ENCODE results near the gene TBCCD1. TPM values are rescaled to one million over a fixed set of nuclear protein-coding genes. Genes with fewer than 3 reads are reported as not detected.

TBCCD1 gene
- total and polyA plus RNA-seq, 2 of the 8 experiments (the other 6 are each of a cell fraction or from before 2014, with no cell fraction given), result 11.3 to 13.9 TPM

GRCh38 chr3:186540835-186541226 is 26.3 kb downstream of the TBCCD1 start:
- Histone ChIP-seq H3K9me3 (ENCODE audit: insufficient read depth in 2 of 2, low read depth in 1 of 2, low read length in 1 of 2) (no peaks in the 10 kb centered on the region), H2BK5ac (ENCODE audit: low read depth, low read length) (no peak overlapping the region), H2AK5ac (ENCODE audit: low read depth, low read length) (no peak overlapping the region), H3K4me3 (ENCODE audit: extremely low read depth in 1 of 4, insufficient read depth in 2 of 4, low read depth in 3 of 4, low read length in 4 of 4) (no peak overlapping the region), H3K27me3 (replicated peaks in 1 of 4; ENCODE audit: control insufficient read depth in 3 of 4, extremely low read depth in 1 of 4, insufficient read depth in 3 of 4, low read length in 3 of 4) (no peaks in the 10 kb centered on the region), H2BK15ac (ENCODE audit: low read length) (no peak overlapping the region), H2BK20ac (ENCODE audit: low read length) (no peak overlapping the region), H2BK12ac (ENCODE audit: low read depth, low read length) (no peak overlapping the region), H2BK120ac (replicated peaks; ENCODE audit: low read depth, low read length) (no peak overlapping the region), H3K4me2 (ENCODE audit: insufficient read depth in 1 of 2, low read depth in 2 of 2, low read length in 2 of 2) (no peak overlapping the region), H3K36me3 (ENCODE audit: control insufficient read depth in 2 of 4, insufficient read depth in 4 of 4, low read length in 3 of 4) (no peaks in the 10 kb centered on the region), H3K27ac (ENCODE audit: low read depth, low read length) (no peak overlapping the region), H3K9ac (replicated peaks in 1 of 4; ENCODE audit: extremely low read depth in 1 of 4, low read depth in 3 of 4, low read length in 3 of 4) (no peak overlapping the region), H3K4ac (replicated peaks; ENCODE audit: insufficient read length, low read depth, low read length) (no peak overlapping the region), H3K23ac (ENCODE audit: insufficient read length) (no peak overlapping the region), H3K79me2 (ENCODE audit: control insufficient read depth in 1 of 2, insufficient read depth in 2 of 2, low read length in 2 of 2) (no peaks in the 10 kb centered on the region), H2AFZ (ENCODE audit: low read length) (no peak overlapping the region), H3K56ac (replicated peaks; ENCODE audit: insufficient read length, low read depth, low read length) (no peak overlapping the region), H3K14ac (ENCODE audit: insufficient read length) (no peak overlapping the region), H3K23me2 (ENCODE audit: low read depth, low read length) (no peaks in the 10 kb centered on the region), H4K5ac (ENCODE audit: insufficient read length, low read depth, low read length) (no peak overlapping the region), H3K18ac (ENCODE audit: extremely low read depth, low read length) (no peak overlapping the region), H4K8ac (ENCODE audit: extremely low read depth, insufficient read depth, low read length) (no peak overlapping the region), H4K20me1 (replicated peaks in 1 of 2; ENCODE audit: control insufficient read depth in 1 of 2, insufficient read depth in 2 of 2, low read length in 2 of 2) (no peaks in the 10 kb centered on the region), H4K91ac (replicated peaks; ENCODE audit: insufficient read length, low read length) (no peak overlapping the region), H3K79me1 (ENCODE audit: low read depth, low read length) (no peaks in the 10 kb centered on the region), H3K4me1 (replicated peaks in 1 of 4; ENCODE audit: control insufficient read depth in 3 of 4, insufficient read depth in 4 of 4, low read length in 3 of 4) (no peaks in the 10 kb centered on the region)
- POLR2A ChIA-PET (ENCODE audit: partially characterized antibody), result interaction anchor here (0.5 to 1.4 kb wide), 4 partner anchors 22 to 243 kb away, joined by 3 to 7 read pairs (median 4); partner anchors contain the start of genes EIF4A2 and TBCCD1
- DNase-seq (ENCODE audit: low read depth in 1 of 2, low spot score in 2 of 2) (no peak), FAIRE-seq (no peak)
- CTCF ChIA-PET (ENCODE audit: partially characterized antibody), result interaction anchor here (0.6 to 11.7 kb wide), 55 partner anchors 8 to 562 kb away, joined by 3 to 146 read pairs (median 5); no protein-coding TSS in a partner anchor
- 51% methylated on average over 2 of the region's 2 CpGs; no CpG with 5 or more reads in 1 of the 2 experiments for WGBS, 2 experiments (ENCODE audit: extremely low coverage in 1 of 2, insufficient coverage in 1 of 2, insufficient read length in 1 of 2, insufficient replicate concordance in 2 of 2, low coverage in 1 of 2, low lambda C conversion rate in 2 of 2, missing lambda C conversion rate in 1 of 2)
- TF ChIP-seq PHF8 (conservative IDR thresholded peaks at IDR 0.05; ENCODE audit: low read depth, low read length), result no peak
- no peak for TF ChIP-seq JUND (IDR thresholded peaks at IDR 0.05; ENCODE audit: low read length)
- TF ChIP-seq TAF7 (optimal IDR thresholded peaks at IDR 0.05; ENCODE audit: borderline replicate concordance, low read depth, low read length), result no peak
- TF ChIP-seq TCF12 (IDR thresholded peaks at IDR 0.05; ENCODE audit: low read depth, low read length), result no peak
- TF ChIP-seq ATF2 (IDR thresholded peaks at IDR 0.05; ENCODE audit: low read length), result no peak
- no peak for TF ChIP-seq POLR2A (IDR thresholded peaks at IDR 0.05; ENCODE audit: control extremely low read depth in 1 of 2, low read depth in 2 of 2, low read length in 2 of 2)
- TF ChIP-seq EP300 (IDR thresholded peaks at IDR 0.05; ENCODE audit: borderline replicate concordance in 1 of 2, low read depth in 2 of 2, low read length in 2 of 2), result no peak
- TF ChIP-seq CREB1 (IDR thresholded peaks at IDR 0.05), result no peak
- TF ChIP-seq JUN (IDR thresholded peaks at IDR 0.05; ENCODE audit: low read depth, low read length), result no peak
- no peak for TF ChIP-seq CHD2 (IDR thresholded peaks at IDR 0.05; ENCODE audit: low read length)
- no peak for TF ChIP-seq YY1 (IDR thresholded peaks at IDR 0.05; ENCODE audit: low read depth, low read length)
- TF ChIP-seq SAP30 (IDR thresholded peaks at IDR 0.05; ENCODE audit: insufficient read depth, insufficient replicate concordance, low read length), result no peak
